ENCODE measurements around the gene MT1B.

DNA sequence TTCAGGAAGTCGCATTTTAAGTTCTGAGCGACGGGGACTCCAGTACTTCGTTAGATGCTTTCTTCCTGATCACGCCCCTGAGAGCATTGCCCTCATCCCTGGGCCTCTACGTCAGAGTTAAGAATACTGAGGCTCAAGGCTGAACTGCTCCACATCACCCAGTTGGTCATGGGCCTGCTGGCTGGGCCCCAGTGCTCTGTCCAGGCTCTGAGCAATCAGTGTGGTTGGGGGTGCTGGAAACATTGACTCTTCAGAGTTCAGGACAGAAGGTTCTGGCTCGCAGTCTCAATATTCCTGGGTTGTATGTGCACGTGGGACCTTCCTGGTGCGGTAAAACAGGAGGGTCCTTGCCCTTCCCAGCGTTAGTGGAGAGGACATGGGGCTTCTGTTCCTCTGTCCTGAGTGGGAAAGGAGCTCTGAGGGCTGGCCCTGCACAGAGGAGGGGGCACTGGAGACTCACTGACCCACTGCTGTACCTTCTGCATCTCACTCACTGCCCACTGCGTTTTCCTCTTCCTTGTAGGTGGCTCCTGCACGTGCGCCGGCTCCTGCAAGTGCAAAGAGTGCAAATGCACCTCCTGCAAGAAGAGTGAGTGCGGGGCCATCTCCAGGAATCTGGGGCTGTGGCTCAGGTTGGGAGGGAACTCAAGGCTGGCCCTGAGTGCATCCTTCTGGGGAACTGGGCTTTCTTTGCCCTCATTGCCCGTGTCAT is 25.6 kb upstream of the MT1B start:
- no peak for TF ChIP-seq GATA2 (IDR thresholded peaks at IDR 0.05; ENCODE audit: low read depth, low read length)
- TF ChIP-seq GATA3 (IDR thresholded peaks at IDR 0.05; ENCODE audit: low read depth, low read length) = no peak

All from SH-SY5Y (cell line).